ENCODE measurements around the gene ST6GALNAC1. TPM values are rescaled to one million over a fixed set of nuclear protein-coding genes. Genes with fewer than 3 reads are reported as not detected.
"Not testable (repeated sequence)": the region's sequence is repeated elsewhere in the genome, so short reads cannot be mapped to it uniquely, and the experiment has no call there.

ST6GALNAC1 gene
- total and polyA plus RNA-seq, 9 donors: 0.73 to 10.5 (median 3.7) TPM

- DNase-seq: no peak
- no peaks in the 10 kb centered on the region for H3K9me3 ChIP-seq
- no peaks in the 10 kb centered on the region for H3K27me3 ChIP-seq
- H3K4me1 ChIP-seq (ENCODE audit: insufficient read depth): peaks cover 1% of the 10 kb centered on the region
- TF ChIP-seq CTCF (IDR thresholded peaks at IDR 0.05) (no peak), POLR2A (IDR thresholded peaks at IDR 0.05) (no peak), EP300 (IDR thresholded peaks at IDR 0.05) (no peak)
- H3K4me3 ChIP-seq: no peak overlapping the region
- WGBS, 3 donors: 55 to 69% (median 57%) methylated on average over 3 of the region's 3 CpGs
- intact Hi-C loops (cut with DNase I): no loop called here
- H3K27ac ChIP-seq: no peak overlapping the region
- no peaks in the 10 kb centered on the region for H3K36me3 ChIP-seq
Observed at GRCh38 chr17:76641501-76641900, 2.1 kb downstream of the ST6GALNAC1 start.

GRCh38 chr17:76640550-76641380 is 2.8 kb downstream of the ST6GALNAC1 start:
- WGBS, 3 donors: 28 to 33% (median 32%) methylated on average over 6 of the region's 6 CpGs
- no peak for DNase-seq

GRCh38 chr17:76638263-76638662 is 5.3 kb downstream of the ST6GALNAC1 start:
- H3K9me3 ChIP-seq: no peaks in the 10 kb centered on the region
- no peak overlapping the region for H3K4me3 ChIP-seq
- no peaks in the 10 kb centered on the region for H3K27me3 ChIP-seq
- intact Hi-C loops (cut with DNase I): no loop called here
- peaks cover 1% of the 10 kb centered on the region for H3K4me1 ChIP-seq (ENCODE audit: insufficient read depth)
- no peak overlapping the region for H3K27ac ChIP-seq
- H3K36me3 ChIP-seq: no peaks in the 10 kb centered on the region
- 90 to 96% (median 93%) methylated on average over 10 of the region's 10 CpGs for WGBS, 3 donors
- no peak for DNase-seq
- no peak for TF ChIP-seq CTCF (IDR thresholded peaks at IDR 0.05)
- no peak for TF ChIP-seq EP300 (IDR thresholded peaks at IDR 0.05)
- TF ChIP-seq POLR2A (IDR thresholded peaks at IDR 0.05): no peak

More at GRCh38 chr17:76640550-76641380, 2.8 kb downstream of the ST6GALNAC1 start:
- Histone ChIP-seq H3K4me3 (no peak overlapping the region), H3K9me3 (no peaks in the 10 kb centered on the region), H3K36me3 (no peaks in the 10 kb centered on the region), H3K4me1 (ENCODE audit: insufficient read depth) (peaks cover 1% of the 10 kb centered on the region), H3K27ac (peak overlapping the region in 1 of 2 donors; percentile 36), H3K27me3 (no peaks in the 10 kb centered on the region)
- intact Hi-C loops (cut with DNase I): no loop called here
- TF ChIP-seq POLR2A (IDR thresholded peaks at IDR 0.05) (no peak), EP300 (IDR thresholded peaks at IDR 0.05) (no peak), CTCF (IDR thresholded peaks at IDR 0.05) (no peak)

- H3K9me3 ChIP-seq; H3K27ac ChIP-seq; H3K4me1 ChIP-seq (ENCODE audit: insufficient read depth); DNase-seq; H3K36me3 ChIP-seq; intact Hi-C loops (cut with DNase I); H3K4me3 ChIP-seq; H3K27me3 ChIP-seq: not testable (repeated sequence)
- 70 to 83% (median 74%) methylated on average over 22 to 27 of the region's 27 CpGs for WGBS, 3 donors
Observed at GRCh38 chr17:76636486-76637206, 6.9 kb downstream of the ST6GALNAC1 start.

Data from ovary (tissue), 9 donors.